ELR (cell line): Measurements from ENCODE around the gene MAPRE2.
"Not testable (repeated sequence)": the region's sequence is repeated elsewhere in the genome, so short reads cannot be mapped to it uniquely, and the experiment has no call there.

ENCODE experiments used
- DNase-seq: peaks from one replicate; pipeline ENCODE4 v3.0.0-alpha.2; 2015; ENCODE audit warnings: low read depth

Gene MAPRE2

GRCh38 chr18:35091841-35092240, 50.6 kb downstream of the MAPRE2 start:
- DNase-seq: no peak

- DNase-seq: peak; percentile 66
Observed at GRCh38 chr18:35095983-35096676, 54.9 kb downstream of the MAPRE2 start.

- DNase-seq: no peak
Observed at GRCh38 chr18:35096677-35097011, 55.4 kb downstream of the MAPRE2 start.

GRCh38 chr18:35097195-35097594, 56.0 kb downstream of the MAPRE2 start:
- no peak for DNase-seq

GRCh38 chr18:35097763-35098162, 56.5 kb downstream of the MAPRE2 start:
- no peak for DNase-seq

GRCh38 chr18:35099911-35100310, 58.7 kb downstream of the MAPRE2 start:
- peak; percentile 55 for DNase-seq

- no peak for DNase-seq
Observed at GRCh38 chr18:35104391-35105051, 63.3 kb downstream of the MAPRE2 start.

- no peak for DNase-seq
Observed at GRCh38 chr18:35106013-35106844, 65.0 kb downstream of the MAPRE2 start.

GRCh38 chr18:35106845-35107148, 65.6 kb downstream of the MAPRE2 start:
- DNase-seq: peak; percentile 13

GRCh38 chr18:35107216-35107615, 66.0 kb downstream of the MAPRE2 start:
- DNase-seq: no peak

- DNase-seq: not testable (repeated sequence)
Observed at GRCh38 chr18:35108088-35108487, 66.9 kb downstream of the MAPRE2 start.

- DNase-seq: no peak
Observed at GRCh38 chr18:35110059-35110458, 68.8 kb downstream of the MAPRE2 start.

GRCh38 chr18:35110554-35111485, 69.6 kb downstream of the MAPRE2 start:
- no peak for DNase-seq

GRCh38 chr18:35112696-35113095, 71.5 kb downstream of the MAPRE2 start:
- DNase-seq: no peak

- no peak for DNase-seq
Observed at GRCh38 chr18:35114305-35114704, 73.1 kb downstream of the MAPRE2 start.

GRCh38 chr18:35116784-35117318, 75.6 kb downstream of the MAPRE2 start:
- DNase-seq: no peak

- DNase-seq: no peak
Observed at GRCh38 chr18:35117372-35117771, 76.2 kb downstream of the MAPRE2 start.

- DNase-seq: no peak
Observed at GRCh38 chr18:35117951-35118411, 76.8 kb downstream of the MAPRE2 start.

GRCh38 chr18:35118641-35119040, 77.4 kb downstream of the MAPRE2 start:
- DNase-seq: no peak

- no peak for DNase-seq
Observed at GRCh38 chr18:35121038-35121437, 79.8 kb downstream of the MAPRE2 start.

GRCh38 chr18:35121531-35121930, 80.3 kb downstream of the MAPRE2 start:
- no peak for DNase-seq
